Liver (tissue), 3 donors: Measurements from ENCODE around the gene FIBP.

Source experiments
- CTCF ChIP-seq: fragments of 150-350 bp; IDR thresholded peaks from 2 replicates; pipeline ENCODE4 v1.5.1; 2017; ENCODE audit warnings: improper control_type of control experiment, low read depth, low read length; ENCODE audit not compliant: missing input control
- EGR1 ChIP-seq, 2 donors: IDR thresholded peaks; 2 replicates each; pipeline ENCODE4 v1.6.1; 2016 to 2018; ENCODE audit warnings: antibody characterized with exemption in 2 of 2, low read depth in 2 of 2
- YY1 ChIP-seq: IDR thresholded peaks from 2 replicates; pipeline ENCODE4 v1.6.1; 2016; ENCODE audit warnings: antibody characterized with exemption, mild to moderate bottlenecking
- donor health status: healthy.
- donor health status: healthy.

GRCh38 chr11:65906602-65907001 lies 18.3 kb upstream of the FIBP start:
- TF ChIP-seq CTCF (no peak), EGR1 (IDR thresholded peaks at IDR 0.05; ENCODE audit: low read depth in 2 of 2) (no peak), YY1 (no peak)
